Measurements from ENCODE around the gene IQCH. TPM values are rescaled to one million over a fixed set of nuclear protein-coding genes. Genes with fewer than 3 reads are reported as not detected.

Gene IQCH
- total and polyA plus RNA-seq, 4 donors, result 1.2 to 3.4 (median 2.0) TPM; not detected in 1

- no peak for ATAC-seq (ENCODE audit: low FRiP score)
Observed at GRCh38 chr15:67460521-67460920, 205.9 kb downstream of the IQCH start.

GRCh38 chr15:67461735-67462134 lies 207.1 kb downstream of the IQCH start:
- WGBS, 2 donors, result 95 to 97% methylated on average over 6 of the region's 6 CpGs
- ATAC-seq (ENCODE audit: low FRiP score) (no peak), DNase-seq (no peak)
- intact Hi-C loops (cut with DNase I), result no loop called here
- Histone ChIP-seq H3K27ac (ENCODE audit: low read depth in 1 of 2, low read length in 2 of 2) (no peak overlapping the region), H3K27me3 (ENCODE audit: control insufficient read depth in 1 of 2, insufficient read depth in 2 of 2, low read length in 1 of 2) (no peaks in the 10 kb centered on the region), H3K36me3 (ENCODE audit: control insufficient read depth in 1 of 2, insufficient read depth in 2 of 2, low read length in 1 of 2) (peaks cover 0 to 3% of the 10 kb centered on the region in 2 donors), H3K4me1 (ENCODE audit: control insufficient read depth in 1 of 2, insufficient read depth in 2 of 2, low read length in 2 of 2) (no peaks in the 10 kb centered on the region), H3K9me3 (ENCODE audit: control insufficient read depth, low read length) (no peaks in the 10 kb centered on the region), H3K4me3 (ENCODE audit: low read length in 2 of 2) (no peak overlapping the region)

More at GRCh38 chr15:67460521-67460920, 205.9 kb downstream of the IQCH start:
- DNase-seq, result no peak
- H3K36me3 ChIP-seq (ENCODE audit: control insufficient read depth in 1 of 2, insufficient read depth in 2 of 2, low read length in 1 of 2), result peaks cover 0 to 3% of the 10 kb centered on the region in 2 donors
- H3K4me3 ChIP-seq (ENCODE audit: low read length in 2 of 2), result no peak overlapping the region
- WGBS, 2 donors, result 81 to 86% methylated on average over 2 of the region's 2 CpGs
- intact Hi-C loops (cut with DNase I), result no loop called here
- H3K9me3 ChIP-seq (ENCODE audit: control insufficient read depth, low read length), result no peaks in the 10 kb centered on the region
- H3K27ac ChIP-seq (ENCODE audit: low read depth in 1 of 2, low read length in 2 of 2), result no peak overlapping the region
- no peaks in the 10 kb centered on the region for H3K4me1 ChIP-seq (ENCODE audit: control insufficient read depth in 1 of 2, insufficient read depth in 2 of 2, low read length in 2 of 2)
- H3K27me3 ChIP-seq (ENCODE audit: control insufficient read depth in 1 of 2, insufficient read depth in 2 of 2, low read length in 1 of 2), result no peaks in the 10 kb centered on the region

GRCh38 chr15:67462875-67463274 lies 208.3 kb downstream of the IQCH start:
- no peaks in the 10 kb centered on the region for H3K9me3 ChIP-seq (ENCODE audit: control insufficient read depth, low read length)
- ATAC-seq (ENCODE audit: low FRiP score) (no peak), DNase-seq (no peak)
- WGBS, 2 donors, result 94 to 97% methylated on average over 3 of the region's 3 CpGs
- intact Hi-C loops (cut with DNase I), result no loop called here
- peaks cover 0 to 3% of the 10 kb centered on the region in 2 donors for H3K36me3 ChIP-seq (ENCODE audit: control insufficient read depth in 1 of 2, insufficient read depth in 2 of 2, low read length in 1 of 2)
- H3K27me3 ChIP-seq (ENCODE audit: control insufficient read depth in 1 of 2, insufficient read depth in 2 of 2, low read length in 1 of 2), result no peaks in the 10 kb centered on the region
- H3K27ac ChIP-seq (ENCODE audit: low read depth in 1 of 2, low read length in 2 of 2), result no peak overlapping the region
- H3K4me3 ChIP-seq (ENCODE audit: low read length in 2 of 2), result no peak overlapping the region
- H3K4me1 ChIP-seq (ENCODE audit: control insufficient read depth in 1 of 2, insufficient read depth in 2 of 2, low read length in 2 of 2), result no peaks in the 10 kb centered on the region

- Histone ChIP-seq H3K4me1 (ENCODE audit: control insufficient read depth in 1 of 2, insufficient read depth in 2 of 2, low read length in 2 of 2) (no peaks in the 10 kb centered on the region), H3K27ac (ENCODE audit: low read depth in 1 of 2, low read length in 2 of 2) (no peak overlapping the region), H3K27me3 (ENCODE audit: control insufficient read depth in 1 of 2, insufficient read depth in 2 of 2, low read length in 1 of 2) (no peaks in the 10 kb centered on the region), H3K4me3 (ENCODE audit: low read length in 2 of 2) (no peak overlapping the region), H3K9me3 (ENCODE audit: control insufficient read depth, low read length) (no peaks in the 10 kb centered on the region), H3K36me3 (ENCODE audit: control insufficient read depth in 1 of 2, insufficient read depth in 2 of 2, low read length in 1 of 2) (peaks cover 0 to 3% of the 10 kb centered on the region in 2 donors)
- ATAC-seq (ENCODE audit: low FRiP score), result no peak
- intact Hi-C loops (cut with DNase I), result no loop called here
- no peak for DNase-seq
Observed at GRCh38 chr15:67463488-67463887, 208.9 kb downstream of the IQCH start.

- ATAC-seq (ENCODE audit: low FRiP score) (no peak), DNase-seq (no peak)
- no peak overlapping the region for H3K4me3 ChIP-seq (ENCODE audit: low read length in 2 of 2)
- H3K27me3 ChIP-seq (ENCODE audit: control insufficient read depth in 1 of 2, insufficient read depth in 2 of 2, low read length in 1 of 2), result no peaks in the 10 kb centered on the region
- H3K9me3 ChIP-seq (ENCODE audit: control insufficient read depth, low read length), result no peaks in the 10 kb centered on the region
- intact Hi-C loops (cut with DNase I), result no loop called here
- no peaks in the 10 kb centered on the region for H3K4me1 ChIP-seq (ENCODE audit: control insufficient read depth in 1 of 2, insufficient read depth in 2 of 2, low read length in 2 of 2)
- no peak overlapping the region for H3K27ac ChIP-seq (ENCODE audit: low read depth in 1 of 2, low read length in 2 of 2)
- 94% methylated on average over 12 of the region's 12 CpGs for WGBS, 2 donors
- no peaks in the 10 kb centered on the region for H3K36me3 ChIP-seq (ENCODE audit: control insufficient read depth in 1 of 2, insufficient read depth in 2 of 2, low read length in 1 of 2)
Observed at GRCh38 chr15:67465196-67465952, 210.8 kb downstream of the IQCH start.

GRCh38 chr15:67468416-67468815 lies 213.8 kb downstream of the IQCH start:
- WGBS, 2 donors, result 95 to 96% methylated on average over 3 of the region's 3 CpGs
- Histone ChIP-seq H3K4me3 (ENCODE audit: low read length in 2 of 2) (no peak overlapping the region), H3K27ac (ENCODE audit: low read depth in 1 of 2, low read length in 2 of 2) (no peak overlapping the region), H3K27me3 (ENCODE audit: control insufficient read depth in 1 of 2, insufficient read depth in 2 of 2, low read length in 1 of 2) (no peaks in the 10 kb centered on the region), H3K4me1 (ENCODE audit: control insufficient read depth in 1 of 2, insufficient read depth in 2 of 2, low read length in 2 of 2) (no peaks in the 10 kb centered on the region), H3K36me3 (ENCODE audit: control insufficient read depth in 1 of 2, insufficient read depth in 2 of 2, low read length in 1 of 2) (no peaks in the 10 kb centered on the region), H3K9me3 (ENCODE audit: control insufficient read depth, low read length) (no peaks in the 10 kb centered on the region)
- DNase-seq (no peak), ATAC-seq (ENCODE audit: low FRiP score) (no peak)
- intact Hi-C loops (cut with DNase I), result no loop called here

GRCh38 chr15:67469680-67470079 lies 215.1 kb downstream of the IQCH start:
- H3K27ac ChIP-seq (ENCODE audit: low read depth in 1 of 2, low read length in 2 of 2), result no peak overlapping the region
- intact Hi-C loops (cut with DNase I), result no loop called here
- H3K9me3 ChIP-seq (ENCODE audit: control insufficient read depth, low read length), result no peaks in the 10 kb centered on the region
- H3K4me3 ChIP-seq (ENCODE audit: low read length in 2 of 2), result no peak overlapping the region
- H3K27me3 ChIP-seq (ENCODE audit: control insufficient read depth in 1 of 2, insufficient read depth in 2 of 2, low read length in 1 of 2), result no peaks in the 10 kb centered on the region
- DNase-seq (no peak), ATAC-seq (ENCODE audit: low FRiP score) (no peak)
- no peaks in the 10 kb centered on the region for H3K4me1 ChIP-seq (ENCODE audit: control insufficient read depth in 1 of 2, insufficient read depth in 2 of 2, low read length in 2 of 2)
- H3K36me3 ChIP-seq (ENCODE audit: control insufficient read depth in 1 of 2, insufficient read depth in 2 of 2, low read length in 1 of 2), result no peaks in the 10 kb centered on the region
- 80 to 86% methylated on average over 3 of the region's 3 CpGs for WGBS, 2 donors

- intact Hi-C loops (cut with DNase I), result no loop called here
- Histone ChIP-seq H3K27me3 (ENCODE audit: control insufficient read depth in 1 of 2, insufficient read depth in 2 of 2, low read length in 1 of 2) (no peaks in the 10 kb centered on the region), H3K4me1 (ENCODE audit: control insufficient read depth in 1 of 2, insufficient read depth in 2 of 2, low read length in 2 of 2) (no peaks in the 10 kb centered on the region), H3K9me3 (ENCODE audit: control insufficient read depth, low read length) (no peaks in the 10 kb centered on the region), H3K36me3 (ENCODE audit: control insufficient read depth in 1 of 2, insufficient read depth in 2 of 2, low read length in 1 of 2) (no peaks in the 10 kb centered on the region), H3K4me3 (ENCODE audit: low read length in 2 of 2) (no peak overlapping the region), H3K27ac (ENCODE audit: low read depth in 1 of 2, low read length in 2 of 2) (no peak overlapping the region)
- no peak for ATAC-seq (ENCODE audit: low FRiP score)
- WGBS, 2 donors, result 98 to 100% methylated on average over 1 of the region's 1 CpG
- no peak for DNase-seq
Observed at GRCh38 chr15:67472957-67473356, 218.4 kb downstream of the IQCH start.

- Histone ChIP-seq H3K4me1 (ENCODE audit: control insufficient read depth in 1 of 2, insufficient read depth in 2 of 2, low read length in 2 of 2) (no peaks in the 10 kb centered on the region), H3K9me3 (ENCODE audit: control insufficient read depth, low read length) (no peaks in the 10 kb centered on the region), H3K36me3 (ENCODE audit: control insufficient read depth in 1 of 2, insufficient read depth in 2 of 2, low read length in 1 of 2) (no peaks in the 10 kb centered on the region), H3K4me3 (ENCODE audit: low read length in 2 of 2) (no peak overlapping the region), H3K27ac (ENCODE audit: low read depth in 1 of 2, low read length in 2 of 2) (no peak overlapping the region), H3K27me3 (ENCODE audit: control insufficient read depth in 1 of 2, insufficient read depth in 2 of 2, low read length in 1 of 2) (no peaks in the 10 kb centered on the region)
- WGBS, 2 donors, result 83 to 87% methylated on average over 5 of the region's 5 CpGs
- intact Hi-C loops (cut with DNase I), result no loop called here
- DNase-seq (no peak), ATAC-seq (ENCODE audit: low FRiP score) (no peak)
Observed at GRCh38 chr15:67474405-67475110, 220.0 kb downstream of the IQCH start.
